Right lobe of liver (tissue), 4 donors: ENCODE measurements around the gene CECR2.

Experiments used
- POLR2A ChIP-seq: fragments of 450-650 bp; IDR thresholded peaks from one replicate; pipeline ENCODE4 v1.6.1; 2017; ENCODE audit warnings: antibody characterized with exemption, mild to moderate bottlenecking
- TF ChIP-seq, protein P1 (sequence below), 4 donors: fragments of 200-600 bp in 3 of 4; fragments of 450-650 bp in 1 of 4; IDR thresholded peaks; one replicate each; pipeline versions ENCODE4 v1.5.1 to v1.8.0; 2016 to 2022; ENCODE audit warnings: antibody characterized with exemption in 4 of 4, mild to moderate bottlenecking in 2 of 4
- donor health status: DM: no; HTN: no; CAD: no.
- donor health status: DM: no; HTN: no; CAD: no.
- donor health status: DM: no; HTN: yes; CAD: no.

DNA sequence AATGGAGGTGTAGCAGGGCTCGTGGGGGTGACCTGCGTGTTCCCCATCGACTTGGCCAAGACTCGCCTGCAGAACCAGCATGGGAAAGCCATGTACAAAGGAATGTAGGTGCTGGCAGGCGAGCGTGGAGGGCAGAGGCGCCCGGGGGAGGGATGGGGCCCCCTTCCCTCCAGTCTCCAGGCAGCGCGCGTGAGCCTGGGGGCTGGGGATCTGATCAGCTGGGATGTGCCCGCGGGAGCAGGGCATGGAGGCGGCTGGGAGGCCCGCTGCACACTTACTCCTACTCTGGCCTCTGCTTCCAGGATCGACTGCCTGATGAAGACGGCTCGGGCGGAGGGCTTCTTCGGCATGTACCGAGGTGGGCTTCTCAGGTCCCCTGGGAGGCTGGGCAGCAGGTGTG lies 211.8 kb downstream of the CECR2 start:
- TF ChIP-seq, protein P1, sequence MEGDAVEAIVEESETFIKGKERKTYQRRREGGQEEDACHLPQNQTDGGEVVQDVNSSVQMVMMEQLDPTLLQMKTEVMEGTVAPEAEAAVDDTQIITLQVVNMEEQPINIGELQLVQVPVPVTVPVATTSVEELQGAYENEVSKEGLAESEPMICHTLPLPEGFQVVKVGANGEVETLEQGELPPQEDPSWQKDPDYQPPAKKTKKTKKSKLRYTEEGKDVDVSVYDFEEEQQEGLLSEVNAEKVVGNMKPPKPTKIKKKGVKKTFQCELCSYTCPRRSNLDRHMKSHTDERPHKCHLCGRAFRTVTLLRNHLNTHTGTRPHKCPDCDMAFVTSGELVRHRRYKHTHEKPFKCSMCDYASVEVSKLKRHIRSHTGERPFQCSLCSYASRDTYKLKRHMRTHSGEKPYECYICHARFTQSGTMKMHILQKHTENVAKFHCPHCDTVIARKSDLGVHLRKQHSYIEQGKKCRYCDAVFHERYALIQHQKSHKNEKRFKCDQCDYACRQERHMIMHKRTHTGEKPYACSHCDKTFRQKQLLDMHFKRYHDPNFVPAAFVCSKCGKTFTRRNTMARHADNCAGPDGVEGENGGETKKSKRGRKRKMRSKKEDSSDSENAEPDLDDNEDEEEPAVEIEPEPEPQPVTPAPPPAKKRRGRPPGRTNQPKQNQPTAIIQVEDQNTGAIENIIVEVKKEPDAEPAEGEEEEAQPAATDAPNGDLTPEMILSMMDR (IDR thresholded peaks at IDR 0.05): no peak
- no peak for TF ChIP-seq POLR2A
